ENCODE measurements around the gene LRRD1. TPM values are rescaled to one million over a fixed set of nuclear protein-coding genes. Genes with fewer than 3 reads are reported as not detected.

Gene LRRD1
- total RNA-seq, 1 experiment from 2014 or later: not detected

DNA sequence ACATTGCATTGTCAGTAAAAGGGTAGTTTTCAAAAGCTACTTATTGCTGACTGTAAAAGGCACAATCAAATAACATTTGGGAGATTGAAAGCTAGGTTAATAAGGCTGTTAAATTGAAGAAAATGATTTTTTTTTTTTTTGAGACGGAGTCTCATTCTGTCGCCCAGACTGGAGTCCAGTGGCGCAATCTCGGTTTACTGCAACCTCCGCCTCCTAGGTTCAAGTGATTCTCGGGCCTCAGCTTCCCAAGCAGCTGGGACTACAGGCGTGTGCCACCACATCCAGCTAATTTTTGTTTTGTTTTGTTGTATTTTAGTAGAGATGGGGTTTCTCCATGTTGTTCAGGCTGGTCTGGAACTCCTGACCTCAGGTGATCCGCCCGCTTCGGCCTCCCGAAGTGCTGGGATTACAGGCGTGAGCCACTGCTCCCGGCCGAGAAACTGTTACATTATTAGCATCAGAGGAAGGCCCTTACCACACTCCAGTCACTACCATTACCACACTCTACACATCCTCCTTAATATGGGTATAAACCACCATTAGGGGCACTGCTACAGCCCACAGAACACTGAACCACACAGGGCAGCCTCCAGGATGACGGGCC lies 45.7 kb downstream of the LRRD1 start:
- H3T11ph ChIP-seq (ENCODE audit: low read length): no peak overlapping the region
- H2BK5ac ChIP-seq (ENCODE audit: insufficient read length, low read length): no peak overlapping the region
- no peak overlapping the region for H2BK20ac ChIP-seq (ENCODE audit: low read depth, low read length, poor library complexity, severe bottlenecking)
- TF ChIP-seq, protein P1, sequence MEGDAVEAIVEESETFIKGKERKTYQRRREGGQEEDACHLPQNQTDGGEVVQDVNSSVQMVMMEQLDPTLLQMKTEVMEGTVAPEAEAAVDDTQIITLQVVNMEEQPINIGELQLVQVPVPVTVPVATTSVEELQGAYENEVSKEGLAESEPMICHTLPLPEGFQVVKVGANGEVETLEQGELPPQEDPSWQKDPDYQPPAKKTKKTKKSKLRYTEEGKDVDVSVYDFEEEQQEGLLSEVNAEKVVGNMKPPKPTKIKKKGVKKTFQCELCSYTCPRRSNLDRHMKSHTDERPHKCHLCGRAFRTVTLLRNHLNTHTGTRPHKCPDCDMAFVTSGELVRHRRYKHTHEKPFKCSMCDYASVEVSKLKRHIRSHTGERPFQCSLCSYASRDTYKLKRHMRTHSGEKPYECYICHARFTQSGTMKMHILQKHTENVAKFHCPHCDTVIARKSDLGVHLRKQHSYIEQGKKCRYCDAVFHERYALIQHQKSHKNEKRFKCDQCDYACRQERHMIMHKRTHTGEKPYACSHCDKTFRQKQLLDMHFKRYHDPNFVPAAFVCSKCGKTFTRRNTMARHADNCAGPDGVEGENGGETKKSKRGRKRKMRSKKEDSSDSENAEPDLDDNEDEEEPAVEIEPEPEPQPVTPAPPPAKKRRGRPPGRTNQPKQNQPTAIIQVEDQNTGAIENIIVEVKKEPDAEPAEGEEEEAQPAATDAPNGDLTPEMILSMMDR (conservative IDR thresholded peaks at IDR 0.05): no peak
- H3K23me2 ChIP-seq (ENCODE audit: insufficient read length, low read depth, low read length, poor library complexity, severe bottlenecking): no peaks in the 10 kb centered on the region
- no peaks in the 10 kb centered on the region for H3K27me3 ChIP-seq (ENCODE audit: insufficient read depth, low read length)
- H3K4me1 ChIP-seq (ENCODE audit: insufficient read depth, low read length): no peaks in the 10 kb centered on the region; the same call in 1 of the 2 replicates
- H2BK120ac ChIP-seq (ENCODE audit: low read depth, low read length, poor library complexity, severe bottlenecking): no peak overlapping the region
- peak overlapping the region; percentile 98 for H3K4me3 Mint-ChIP-seq
- no peak overlapping the region for H2BK15ac ChIP-seq (ENCODE audit: low read depth, low read length)
- no peak overlapping the region for H3K14ac ChIP-seq (ENCODE audit: insufficient read depth, low read length)
- H3K9me3 Mint-ChIP-seq: no peaks in the 10 kb centered on the region
- H3K56ac ChIP-seq (ENCODE audit: insufficient read length, low read depth, low read length): no peak overlapping the region
- H3K9me3 ChIP-seq (ENCODE audit: control insufficient read depth, low read depth, low read length): no peaks in the 10 kb centered on the region
- H2AFZ ChIP-seq (ENCODE audit: low read length): no peak overlapping the region
- H2AK5ac ChIP-seq (ENCODE audit: insufficient read length, low read length): no peak overlapping the region
- no peak overlapping the region for H4K5ac ChIP-seq (ENCODE audit: insufficient read length, low read depth, low read length)
- H2BK12ac ChIP-seq (ENCODE audit: insufficient read length, low read depth, low read length): no peak overlapping the region
- H3K36me3 Mint-ChIP-seq (ENCODE audit: insufficient read depth in 1 of 3, low read depth in 3 of 3): peaks cover 15 to 32% (median 21%) of the 10 kb centered on the region in 3 experiments; a peak in 6 of 7 replicates
- no peak overlapping the region for H3K27ac ChIP-seq (ENCODE audit: insufficient read length, low read depth, low read length)
- DNase-seq: no peak
- H3K23ac ChIP-seq (ENCODE audit: insufficient read length, low read depth, low read length): no peak overlapping the region
- WGBS (ENCODE audit: extremely low coverage, insufficient read length, low lambda C conversion rate): no CpG with 5 or more reads among the region's 15 CpGs
- H4K20me1 ChIP-seq (ENCODE audit: control insufficient read depth, insufficient read depth, insufficient read length): no peaks in the 10 kb centered on the region
- no peaks in the 10 kb centered on the region for H3K79me1 ChIP-seq (ENCODE audit: insufficient read depth, low read depth, low read length, poor library complexity, severe bottlenecking)
- H3K4ac ChIP-seq (ENCODE audit: low read depth, low read length): no peak overlapping the region
- H3K4me2 ChIP-seq (ENCODE audit: insufficient read depth, insufficient read length, low read length): peak overlapping the region; percentile 89
- H3K4me1 Mint-ChIP-seq: peaks cover 19 to 27% of the 10 kb centered on the region in 2 experiments
- H3K9ac ChIP-seq (ENCODE audit: extremely low read depth, insufficient read length, low read length): peak overlapping the region; percentile 23
- peak overlapping the region; percentile 53 to 96 (median 80) for H3K27ac Mint-ChIP-seq
- H3K27me3 Mint-ChIP-seq (ENCODE audit: low read depth): no peaks in the 10 kb centered on the region
- H4K91ac ChIP-seq (ENCODE audit: insufficient read length, low read depth, low read length): no peak overlapping the region
- H4K8ac ChIP-seq (replicated peaks; ENCODE audit: insufficient read length, low read depth, low read length): no peak overlapping the region
- H3K79me2 ChIP-seq (ENCODE audit: insufficient read depth, low read length): peaks cover 28% of the 10 kb centered on the region; the same call in 1 of the 2 replicates
- no peak overlapping the region for H3K18ac ChIP-seq (ENCODE audit: insufficient read length, low read depth, low read length)

Data from H9 (cell line).